ENCODE results near the gene TNKS2.
"Not testable (repeated sequence)": the region's sequence is repeated elsewhere in the genome, so short reads cannot be mapped to it uniquely, and the experiment has no call there.

The TNKS2 gene

GRCh38 chr10:91797874-91798648, at the start of gene TNKS2:
Gene TNKS2 (plus strand): TSS chr10:91798426. CDS start chr10:91798691, 265 bp downstream.
- H3K36me3 Mint-ChIP-seq = peaks cover 13% of the 10 kb centered on the region
- peak within 1 kb of the TSS; percentile 96 for H3K4me3 Mint-ChIP-seq
- peaks cover 57% of the 10 kb centered on the region for H3K4me1 Mint-ChIP-seq
- peak; percentile 90 for ATAC-seq
- peak within 1 kb of the TSS; percentile 98 for H3K27ac Mint-ChIP-seq
- no peaks in the 10 kb centered on the region for H3K9me3 Mint-ChIP-seq
- no peaks in the 10 kb centered on the region for H3K27me3 Mint-ChIP-seq

- not testable (repeated sequence) for H3K4me1 Mint-ChIP-seq
These were observed 48.6 kb upstream of the TNKS2 start for GRCh38 chr10:91749592-91749991.

DNA sequence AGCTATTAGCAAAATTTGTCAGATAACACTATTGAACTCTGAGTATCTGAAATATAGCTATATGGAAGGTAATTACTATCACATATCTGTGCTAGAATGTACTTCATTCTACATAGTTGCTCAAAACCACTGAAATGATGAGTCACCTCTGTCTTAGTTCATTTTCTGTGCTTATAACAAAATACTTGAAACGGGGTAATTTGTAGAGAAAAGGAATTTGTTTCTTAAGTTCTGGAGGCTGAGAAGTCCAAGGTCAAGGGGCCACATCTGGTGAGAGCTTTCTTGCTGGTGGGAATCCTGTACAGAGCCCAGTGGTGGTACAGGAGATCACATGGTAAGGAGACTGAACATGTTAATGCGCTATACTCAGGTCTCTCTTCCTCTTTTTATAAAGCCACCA, 41.9 kb upstream of the TNKS2 start:
- Mint-ChIP-seq H3K27me3 (no peaks in the 10 kb centered on the region), H3K36me3 (no peaks in the 10 kb centered on the region), H3K4me3 (no peak overlapping the region), H3K9me3 (no peaks in the 10 kb centered on the region), H3K4me1 (no peaks in the 10 kb centered on the region), H3K27ac (no peak overlapping the region)
- no peak for ATAC-seq

More at GRCh38 chr10:91749592-91749991, 48.6 kb upstream of the TNKS2 start:
- H3K4me3 Mint-ChIP-seq, H3K36me3 Mint-ChIP-seq, H3K9me3 Mint-ChIP-seq, H3K27ac Mint-ChIP-seq, ATAC-seq: not testable (repeated sequence)
- peaks cover 20% of the 10 kb centered on the region for H3K27me3 Mint-ChIP-seq

DNA sequence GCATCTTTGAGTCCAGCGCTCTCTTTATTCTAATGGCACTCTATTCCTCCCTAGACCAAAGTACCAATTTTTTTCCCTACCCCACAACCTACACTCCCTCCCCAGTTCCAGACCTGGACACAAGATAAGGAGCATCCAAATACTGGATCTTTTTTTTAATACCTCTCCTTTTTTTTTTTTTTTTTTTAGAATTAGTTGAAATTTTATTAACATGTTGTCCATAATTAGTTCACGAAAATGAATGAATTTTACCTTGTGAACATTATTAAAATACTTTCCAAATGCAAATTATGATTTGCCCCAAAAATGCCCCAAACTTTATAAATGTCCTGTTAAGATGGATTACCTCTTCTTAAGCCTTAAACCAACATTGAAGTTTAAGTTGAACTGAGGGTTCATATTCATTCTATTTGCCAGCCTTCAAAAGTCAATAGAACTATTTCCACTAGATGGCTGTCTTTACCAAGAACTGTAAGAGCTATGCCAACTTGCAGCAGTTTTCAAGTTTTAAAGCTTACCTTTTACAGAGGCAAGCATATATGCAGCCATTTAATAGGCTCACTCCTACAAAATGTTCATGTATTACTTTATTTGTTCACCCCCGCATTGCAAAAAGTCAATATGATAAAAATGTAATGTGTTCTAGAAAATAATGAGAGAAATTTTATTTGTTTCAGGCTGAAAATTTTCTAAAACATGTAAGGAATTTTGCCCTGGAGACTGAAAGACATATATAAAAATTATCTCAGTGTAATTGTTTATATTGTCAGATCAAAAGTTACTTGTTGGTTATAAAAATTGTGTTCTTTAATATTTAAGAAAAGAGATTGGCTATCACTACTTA, 39.7 kb upstream of the TNKS2 start:
- Mint-ChIP-seq H3K36me3 (no peaks in the 10 kb centered on the region), H3K27ac (no peak overlapping the region), H3K4me1 (no peaks in the 10 kb centered on the region), H3K4me3 (no peak overlapping the region), H3K9me3 (no peaks in the 10 kb centered on the region), H3K27me3 (peaks cover 9% of the 10 kb centered on the region)
- peak; percentile 61 for ATAC-seq

- no peak for ATAC-seq
- H3K27ac Mint-ChIP-seq = no peak overlapping the region
- H3K4me1 Mint-ChIP-seq = no peaks in the 10 kb centered on the region
- H3K27me3 Mint-ChIP-seq = peaks cover 12% of the 10 kb centered on the region
- H3K9me3 Mint-ChIP-seq = no peaks in the 10 kb centered on the region
- H3K36me3 Mint-ChIP-seq = no peaks in the 10 kb centered on the region
- no peak overlapping the region for H3K4me3 Mint-ChIP-seq
These were observed 38.6 kb upstream of the TNKS2 start for GRCh38 chr10:91759581-91759986.

DNA sequence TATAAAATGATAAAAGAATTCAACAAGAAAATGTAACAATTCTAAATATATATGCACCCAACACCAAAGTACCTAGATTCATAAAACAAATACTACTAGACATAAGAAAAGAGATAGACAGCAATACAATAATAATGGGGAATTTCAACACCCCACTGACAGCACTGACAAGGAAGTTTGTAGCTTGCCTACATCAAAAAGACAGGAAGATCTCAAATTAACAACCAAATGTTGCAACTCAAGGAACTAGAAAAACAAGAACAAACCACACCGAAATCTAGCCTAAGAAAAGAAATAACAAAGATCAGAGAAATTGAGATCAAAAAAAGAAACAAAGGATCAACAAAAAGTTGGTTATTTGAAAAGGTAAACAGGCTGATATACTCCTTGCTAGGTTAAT, 36.5 kb upstream of the TNKS2 start:
- no peaks in the 10 kb centered on the region for H3K4me1 Mint-ChIP-seq
- no peak overlapping the region for H3K27ac Mint-ChIP-seq
- H3K27me3 Mint-ChIP-seq = peaks cover 12% of the 10 kb centered on the region
- ATAC-seq = no peak
- no peaks in the 10 kb centered on the region for H3K9me3 Mint-ChIP-seq
- no peaks in the 10 kb centered on the region for H3K36me3 Mint-ChIP-seq
- H3K4me3 Mint-ChIP-seq = no peak overlapping the region

GRCh38 chr10:91762878-91763277, 35.3 kb upstream of the TNKS2 start:
- Mint-ChIP-seq H3K27me3 (peaks cover 12% of the 10 kb centered on the region), H3K36me3 (no peaks in the 10 kb centered on the region), H3K4me3 (no peak overlapping the region), H3K4me1 (no peaks in the 10 kb centered on the region), H3K27ac (no peak overlapping the region), H3K9me3 (no peaks in the 10 kb centered on the region)
- ATAC-seq = no peak

GRCh38 chr10:91766676-91767075, 31.6 kb upstream of the TNKS2 start:
- H3K27ac Mint-ChIP-seq = no peak overlapping the region
- H3K9me3 Mint-ChIP-seq = no peaks in the 10 kb centered on the region
- peaks cover 12% of the 10 kb centered on the region for H3K27me3 Mint-ChIP-seq
- H3K36me3 Mint-ChIP-seq = no peaks in the 10 kb centered on the region
- no peaks in the 10 kb centered on the region for H3K4me1 Mint-ChIP-seq
- ATAC-seq = no peak
- no peak overlapping the region for H3K4me3 Mint-ChIP-seq

GRCh38 chr10:91768123-91768522, 30.1 kb upstream of the TNKS2 start:
- no peak overlapping the region for H3K4me3 Mint-ChIP-seq
- H3K27ac Mint-ChIP-seq = no peak overlapping the region
- H3K4me1 Mint-ChIP-seq = no peaks in the 10 kb centered on the region
- H3K27me3 Mint-ChIP-seq = peaks cover 7% of the 10 kb centered on the region
- no peaks in the 10 kb centered on the region for H3K9me3 Mint-ChIP-seq
- ATAC-seq = no peak
- H3K36me3 Mint-ChIP-seq = no peaks in the 10 kb centered on the region

GRCh38 chr10:91771907-91772306, 26.3 kb upstream of the TNKS2 start:
- H3K36me3 Mint-ChIP-seq = no peaks in the 10 kb centered on the region
- H3K4me1 Mint-ChIP-seq = no peaks in the 10 kb centered on the region
- H3K9me3 Mint-ChIP-seq = no peaks in the 10 kb centered on the region

DNA sequence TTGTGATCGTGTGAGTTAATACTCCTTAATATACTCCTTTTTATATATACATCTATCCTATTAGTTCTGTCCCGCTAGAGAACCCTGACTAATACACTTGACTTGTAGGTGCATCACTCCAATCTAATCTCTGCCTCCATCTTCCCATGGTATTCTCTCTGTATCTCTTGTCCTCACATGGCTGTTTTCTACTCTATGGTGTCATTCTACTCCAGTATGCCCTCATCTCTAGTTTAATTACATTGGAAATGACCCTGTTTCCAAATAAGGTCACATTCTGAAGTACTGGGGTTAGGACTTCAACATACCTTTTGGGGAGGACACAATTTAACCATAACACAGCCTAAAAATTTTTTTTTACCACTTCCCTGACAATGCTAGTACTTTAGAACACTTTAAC, 25.8 kb upstream of the TNKS2 start:
- Mint-ChIP-seq H3K36me3 (no peaks in the 10 kb centered on the region), H3K4me3 (no peak overlapping the region), H3K27ac (no peak overlapping the region), H3K4me1 (no peaks in the 10 kb centered on the region), H3K27me3 (no peaks in the 10 kb centered on the region), H3K9me3 (no peaks in the 10 kb centered on the region)
- ATAC-seq = no peak

More at GRCh38 chr10:91771907-91772306, 26.3 kb upstream of the TNKS2 start:
- H3K27ac Mint-ChIP-seq = no peak overlapping the region
- no peak for ATAC-seq
- H3K27me3 Mint-ChIP-seq = no peaks in the 10 kb centered on the region
- H3K4me3 Mint-ChIP-seq = no peak overlapping the region

- no peak overlapping the region for H3K4me3 Mint-ChIP-seq
- no peak for ATAC-seq
- H3K4me1 Mint-ChIP-seq = no peaks in the 10 kb centered on the region
These were observed 25.4 kb upstream of the TNKS2 start for GRCh38 chr10:91772869-91773268.

GRCh38 chr10:91774571-91774970, 23.7 kb upstream of the TNKS2 start:
- no peaks in the 10 kb centered on the region for H3K27me3 Mint-ChIP-seq

More at GRCh38 chr10:91772869-91773268, 25.4 kb upstream of the TNKS2 start:
- Mint-ChIP-seq H3K27ac (no peak overlapping the region), H3K27me3 (no peaks in the 10 kb centered on the region), H3K36me3 (no peaks in the 10 kb centered on the region), H3K9me3 (no peaks in the 10 kb centered on the region)

DNA sequence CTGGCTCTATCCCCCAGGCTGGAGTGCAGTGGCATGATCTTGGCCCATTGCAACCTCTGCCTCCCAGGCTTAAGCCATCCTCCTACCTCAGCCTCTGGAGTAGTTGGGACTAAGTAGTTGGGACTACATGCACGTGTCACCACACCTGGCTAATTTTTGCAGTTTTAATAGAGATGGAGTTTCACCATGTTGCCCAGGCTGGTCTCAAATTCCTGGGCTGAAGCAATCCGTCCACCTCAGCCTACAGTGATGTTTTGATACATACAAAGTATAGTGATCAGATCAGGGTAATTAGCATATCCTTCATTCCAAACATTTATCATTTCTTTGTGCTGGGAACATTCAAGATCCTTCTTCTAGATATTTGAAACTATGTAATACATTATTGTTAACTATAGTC, 22.5 kb upstream of the TNKS2 start:
- Mint-ChIP-seq H3K4me1 (no peaks in the 10 kb centered on the region), H3K9me3 (no peaks in the 10 kb centered on the region), H3K27ac (no peak overlapping the region), H3K27me3 (no peaks in the 10 kb centered on the region), H3K36me3 (no peaks in the 10 kb centered on the region), H3K4me3 (no peak overlapping the region)
- no peak for ATAC-seq

More at GRCh38 chr10:91774571-91774970, 23.7 kb upstream of the TNKS2 start:
- Mint-ChIP-seq H3K4me1 (no peaks in the 10 kb centered on the region), H3K4me3 (no peak overlapping the region), H3K36me3 (no peaks in the 10 kb centered on the region), H3K27ac (no peak overlapping the region), H3K9me3 (no peaks in the 10 kb centered on the region)
- no peak for ATAC-seq

GRCh38 chr10:91776266-91776665, 22.0 kb upstream of the TNKS2 start:
- Mint-ChIP-seq H3K27me3 (no peaks in the 10 kb centered on the region), H3K4me1 (no peaks in the 10 kb centered on the region), H3K36me3 (no peaks in the 10 kb centered on the region), H3K4me3 (no peak overlapping the region), H3K9me3 (no peaks in the 10 kb centered on the region), H3K27ac (no peak overlapping the region)
- no peak for ATAC-seq

- H3K27ac Mint-ChIP-seq = no peak overlapping the region
- H3K9me3 Mint-ChIP-seq = no peaks in the 10 kb centered on the region
- no peaks in the 10 kb centered on the region for H3K4me1 Mint-ChIP-seq
- H3K4me3 Mint-ChIP-seq = no peak overlapping the region
- no peak for ATAC-seq
- no peaks in the 10 kb centered on the region for H3K27me3 Mint-ChIP-seq
- no peaks in the 10 kb centered on the region for H3K36me3 Mint-ChIP-seq
These were observed 19.7 kb upstream of the TNKS2 start for GRCh38 chr10:91778485-91778884.
